Esophagus muscularis mucosa (tissue), 4 donors: ENCODE measurements around the gene TES. TPM values are rescaled to one million over a fixed set of nuclear protein-coding genes. Genes with fewer than 3 reads are reported as not detected.
A peak's percentile ranks its signal among the peaks of the same experiment; 100 is the strongest.

Experiments
- DNase-seq: peaks from one replicate; pipeline ENCODE4 v3.0.0-alpha.2; 2017; ENCODE audit errors: extremely low spot score
- H3K27ac ChIP-seq, 4 donors: fragments of 200-600 bp; sonication (generic); replicated peaks in 1 of 4; 1 replicate in 3 of 4; 2 replicates in 1 of 4; pipeline ENCODE4 v1.5.1; 2016 to 2019; ENCODE audit warnings: mild to moderate bottlenecking in 1 of 4
- H3K27me3 ChIP-seq, 4 donors: fragments of 200-600 bp; sonication (generic); one replicate each; pipeline versions ENCODE4 v1.5.1 to v1.6.0; 2016 to 2019
- H3K36me3 ChIP-seq, 4 donors: fragments of 200-600 bp; sonication (generic); one replicate each; pipeline ENCODE4 v1.5.1; 2016 to 2019
- H3K4me1 ChIP-seq, 4 donors: fragments of 200-600 bp; sonication (generic); one replicate each; pipeline ENCODE4 v1.5.1; 2016 to 2019
- H3K4me3 ChIP-seq, 4 donors: fragments of 200-600 bp; sonication (generic); 1 replicate in 2 of 4; 2 replicates in 2 of 4; pipeline ENCODE4 v1.5.1; 2016 to 2019; ENCODE audit warnings: mild to moderate bottlenecking in 4 of 4, moderate library complexity in 1 of 4
- H3K9me3 ChIP-seq, 4 donors: fragments of 200-600 bp; sonication (generic); 1 replicate in 3 of 4; 2 replicates in 1 of 4; pipeline ENCODE4 v1.5.1; 2016 to 2019
- CTCF ChIP-seq, 3 experiments: fragments of 200-600 bp in 2 of 3; fragments of 450-650 bp in 1 of 3; sonication (generic) in 2 of 3; IDR thresholded peaks; one replicate each; pipeline ENCODE4 v1.5.1; 2017 to 2019; ENCODE audit warnings: antibody characterized with exemption in 3 of 3, mild to moderate bottlenecking in 2 of 3, moderate library complexity in 1 of 3
- EP300 ChIP-seq: sonication (generic); formaldehyde crosslinking; IDR thresholded peaks from one replicate; pipeline ENCODE4 v1.6.1; 2017; ENCODE audit warnings: antibody characterized with exemption
- POLR2A ChIP-seq: fragments of 450-650 bp; IDR thresholded peaks from one replicate; pipeline ENCODE4 v1.6.1; 2017; ENCODE audit warnings: antibody characterized with exemption, moderate library complexity, mild to moderate bottlenecking, low read depth
- POLR2AphosphoS5 ChIP-seq, 2 donors: sonication (generic); formaldehyde crosslinking; IDR thresholded peaks; one replicate each; pipeline ENCODE4 v1.6.1; 2017; ENCODE audit warnings: antibody characterized with exemption in 2 of 2
- WGBS: methylation state at CpG from one replicate; pipeline ENCODE4 v1.1.5; 2018; 5-methylcytosine and 5-hydroxymethylcytosine counted together
- intact Hi-C: fragments of 100-400 bp; cut with DNase I; formaldehyde crosslinking; loops from one replicate; pipeline ENCODE4 v1.15.1; 2023
- total RNA-seq, 4 donors: library from RNA; depleted of rRNA; stranded (reverse); fragments of >200 nt; gene quantifications; one replicate each; pipeline versions ENCODE4 v1.1.0 to v1.2.1, GENCODE V29; 2016

TES gene
- total RNA-seq, 4 donors from 2014 or later = 213 to 356 (median 265) TPM

DNA sequence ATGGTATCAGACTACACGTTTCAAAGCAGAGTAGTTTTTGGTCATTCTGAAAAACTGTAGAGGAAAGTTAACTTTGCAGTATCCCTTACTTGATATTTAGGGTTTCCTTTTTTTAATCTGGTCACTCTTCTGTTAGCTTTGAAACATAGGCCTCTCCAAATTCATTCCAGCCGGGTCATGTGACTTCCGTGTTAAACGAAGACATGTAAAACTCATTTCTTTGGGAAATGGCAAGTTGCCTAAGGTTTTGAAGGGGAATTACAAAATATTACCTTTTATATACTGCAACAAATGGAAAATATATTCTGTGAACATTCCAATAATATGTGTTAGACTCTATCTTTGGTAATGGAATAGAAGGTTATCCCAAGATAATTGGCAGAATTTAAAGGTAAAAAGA lies 9.5 kb downstream of the TES start:
- no peak for DNase-seq
- intact Hi-C loops = no loop called here
- H3K36me3 ChIP-seq = no peaks in the 10 kb centered on the region
- no peaks in the 10 kb centered on the region for H3K9me3 ChIP-seq
- H3K4me3 ChIP-seq = no peak overlapping the region
- no peaks in the 10 kb centered on the region for H3K27me3 ChIP-seq
- TF ChIP-seq POLR2A (no peak), EP300 (no peak), POLR2AphosphoS5 (IDR thresholded peaks at IDR 0.05) (no peak), CTCF (IDR thresholded peaks at IDR 0.05) (no peak)
- peaks cover 30 to 98% (median 84%) of the 10 kb centered on the region in 4 donors for H3K4me1 ChIP-seq
- peak overlapping the region in 3 of 4 donors; percentile 1 to 43 (median 13) for H3K27ac ChIP-seq
- 68% methylated on average over 4 of the region's 4 CpGs for WGBS

- intact Hi-C loops = no loop called here
- 79% methylated on average over 5 of the region's 5 CpGs for WGBS
- no peak for TF ChIP-seq POLR2A
- no peak for TF ChIP-seq POLR2AphosphoS5 (IDR thresholded peaks at IDR 0.05)
- no peak for TF ChIP-seq CTCF (IDR thresholded peaks at IDR 0.05)
- no peak for TF ChIP-seq EP300
- Histone ChIP-seq H3K36me3 (no peaks in the 10 kb centered on the region), H3K27me3 (no peaks in the 10 kb centered on the region), H3K27ac (peak overlapping the region; percentile 1 to 36 (median 22)), H3K9me3 (no peaks in the 10 kb centered on the region), H3K4me1 (peaks cover 25 to 98% (median 83%) of the 10 kb centered on the region in 4 donors), H3K4me3 (peak overlapping the region in 1 of 4 donors; percentile 9)
- DNase-seq = no peak
Measured at GRCh38 chr7:116222501-116222900, 12.2 kb downstream of the TES start.

DNA sequence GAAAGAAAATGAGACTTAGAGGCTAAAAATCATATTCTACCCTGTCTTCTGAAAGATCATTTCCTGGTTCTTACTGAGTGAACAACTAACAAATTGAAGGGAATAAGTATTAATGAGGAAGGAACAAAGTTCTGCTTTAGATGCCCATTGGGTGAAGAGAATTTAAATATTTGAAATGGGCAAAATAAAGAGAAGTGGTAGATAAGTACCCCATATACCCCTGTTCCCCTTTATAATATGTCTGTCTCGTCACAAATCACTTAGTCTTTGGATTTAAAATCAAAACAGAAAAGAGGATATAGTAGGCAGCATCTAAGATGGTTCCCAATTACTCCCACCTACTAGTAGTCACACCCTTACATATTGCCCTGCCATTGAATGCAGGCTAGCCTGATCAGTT lies 13.2 kb downstream of the TES start:
- 94% methylated on average over 1 of the region's 1 CpG for WGBS
- Histone ChIP-seq H3K27me3 (no peaks in the 10 kb centered on the region), H3K4me1 (peaks cover 25 to 97% (median 82%) of the 10 kb centered on the region in 4 donors), H3K9me3 (no peaks in the 10 kb centered on the region), H3K36me3 (no peaks in the 10 kb centered on the region), H3K27ac (peak overlapping the region in 1 of 4 donors; percentile 25), H3K4me3 (no peak overlapping the region)
- intact Hi-C loops = no loop called here
- DNase-seq = no peak
- TF ChIP-seq CTCF (IDR thresholded peaks at IDR 0.05) (no peak), POLR2A (no peak), POLR2AphosphoS5 (IDR thresholded peaks at IDR 0.05) (no peak), EP300 (no peak)

DNA sequence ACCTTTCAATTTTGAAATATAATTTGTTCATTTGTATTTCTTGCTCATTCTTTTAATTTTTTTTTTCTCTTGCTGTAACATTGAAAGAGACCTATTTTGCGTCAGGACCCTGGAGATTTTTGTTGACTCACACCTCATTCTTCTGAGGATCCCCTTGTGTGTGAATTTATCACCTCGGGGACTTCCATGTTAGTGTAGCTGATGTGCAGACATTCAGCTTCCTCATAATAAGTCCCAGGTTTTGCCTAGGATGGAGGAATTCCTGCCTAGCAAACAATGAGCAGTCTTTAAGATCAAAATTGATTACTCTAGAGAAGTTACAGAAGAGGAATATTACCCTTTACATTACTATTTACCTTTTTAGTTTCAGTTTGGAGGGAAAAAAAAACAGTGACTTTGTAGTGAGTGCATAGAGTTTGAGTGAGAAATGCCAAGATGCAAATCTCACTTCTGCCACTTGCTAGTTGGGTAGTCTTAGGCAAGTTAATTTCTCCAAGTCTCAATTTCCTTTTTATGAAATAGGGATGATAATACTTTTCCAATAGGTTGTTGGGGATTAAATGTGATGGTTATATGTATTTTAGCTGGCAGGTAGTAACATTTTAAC lies 14.3 kb downstream of the TES start:
- Histone ChIP-seq H3K27me3 (no peaks in the 10 kb centered on the region), H3K9me3 (no peaks in the 10 kb centered on the region), H3K4me3 (no peak overlapping the region), H3K27ac (peak overlapping the region in 1 of 4 donors; percentile 22), H3K4me1 (peaks cover 25 to 97% (median 80%) of the 10 kb centered on the region in 4 donors), H3K36me3 (no peaks in the 10 kb centered on the region)
- WGBS = 65% methylated on average over 2 of the region's 2 CpGs
- intact Hi-C loops = no loop called here
- DNase-seq = no peak
- TF ChIP-seq CTCF (IDR thresholded peaks at IDR 0.05) (no peak), POLR2AphosphoS5 (IDR thresholded peaks at IDR 0.05) (no peak), POLR2A (no peak)

DNA sequence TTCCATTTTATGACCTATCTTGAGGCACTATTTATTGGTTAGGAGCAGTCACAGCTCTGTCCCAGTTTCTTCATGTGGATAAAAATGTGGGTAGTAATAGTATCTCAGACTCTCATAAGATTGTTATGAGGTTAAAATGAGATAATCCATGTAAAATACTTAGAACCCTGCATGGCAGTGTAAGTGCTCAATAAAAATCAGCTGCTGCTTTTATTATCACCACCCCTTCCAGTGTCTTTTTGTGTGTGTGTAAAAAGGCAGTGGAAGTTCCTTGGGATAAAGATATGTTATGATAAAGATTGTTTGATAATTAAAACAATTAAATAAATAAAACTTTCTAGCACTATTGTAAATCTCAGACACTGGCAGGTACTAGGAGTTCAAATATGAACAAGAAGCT lies 15.5 kb downstream of the TES start:
- H3K4me1 ChIP-seq = peaks cover 35 to 99% (median 83%) of the 10 kb centered on the region in 4 donors

More for the DNA sequence above, 15.5 kb downstream of the TES start:
- Histone ChIP-seq H3K27me3 (no peaks in the 10 kb centered on the region), H3K27ac (peak overlapping the region in 3 of 4 donors; percentile 21 to 79 (median 28)), H3K9me3 (no peaks in the 10 kb centered on the region), H3K36me3 (no peaks in the 10 kb centered on the region), H3K4me3 (no peak overlapping the region)
- intact Hi-C loops = no loop called here
- TF ChIP-seq POLR2A (no peak), POLR2AphosphoS5 (IDR thresholded peaks at IDR 0.05) (no peak), EP300 (no peak), CTCF (IDR thresholded peaks at IDR 0.05) (no peak)
- DNase-seq = no peak
